GM12878 (cell line): Measurements from ENCODE around the gene DYNC2H1. TPM values are rescaled to one million over a fixed set of nuclear protein-coding genes. Genes with fewer than 3 reads are reported as not detected.

ENCODE experiments used
- ATAC-seq: fragments of 200-7000 bp; cut with Tn5 transposase; 3 replicates; pipeline ENCODE4 v1.9.1; 2020; ENCODE audit warnings: mild to moderate bottlenecking, moderate library complexity
- BruUV-seq: library from RNA; stranded (reverse); fragments of 400-500 nt; replicated peaks from 2 replicates; lab custom pipeline; 2021; lab: Mats Ljungman, UMichigan
- CTCF ChIA-PET: fragments of 300-600 bp; sonication (Branson Sonifier 250); formaldehyde crosslinking; extraction: SDS; loops from one replicate; lab custom pipeline; 2021; ENCODE audit warnings: inconsistent platforms; lab: Yijun Ruan, JAX
- POLR2A ChIA-PET: fragments of 350-600 bp; formaldehyde crosslinking; extraction: SDS; loops from one replicate; lab custom pipeline; 2021; ENCODE audit warnings: inconsistent platforms; lab: Charles Lee
- RAD21 ChIA-PET: fragments of 300-600 bp; sonication (Branson Sonifier 250); formaldehyde crosslinking; loops from one replicate; lab custom pipeline; 2023; ENCODE audit warnings: antibody characterized with exemption; ENCODE audit not compliant: unreplicated experiment; lab: Charles Lee
- SMC1A ChIA-PET: fragments of 300-600 bp; sonication (Branson Sonifier 250); formaldehyde crosslinking; loops from one replicate; lab custom pipeline; 2023; ENCODE audit not compliant: unreplicated experiment, uncharacterized antibody; lab: Charles Lee
- DNase-seq: peaks from one replicate; pipeline ENCODE4 v3.0.0-alpha.2; 2011; ENCODE audit warnings: low read depth, low spot score
- FAIRE-seq: peaks from 3 replicates; lab custom pipeline; 2011; peaks lifted over from hg19 to GRCh38; lab: Jason Lieb, UNC
- H2AFZ ChIP-seq: 2 replicates; pipeline ENCODE4 v1.6.0; 2011; ENCODE audit warnings: low read depth, low read length, control low read depth; ENCODE audit not compliant: control insufficient read depth
- H3K27ac ChIP-seq: 2 replicates; pipeline ENCODE4 v1.5.1; 2011; ENCODE audit warnings: control low read depth; ENCODE audit not compliant: control insufficient read depth, insufficient read depth
- H3K27me3 ChIP-seq, 2 experiments: replicated peaks in 1 of 2; 2 replicates each; pipeline versions ENCODE4 v1.6.0 to v1.6.1; 2011; ENCODE audit warnings: low read length in 1 of 2; ENCODE audit not compliant: control insufficient read depth in 2 of 2, insufficient read depth in 2 of 2
- H3K36me3 ChIP-seq, 2 experiments: 2 replicates each; pipeline ENCODE4 v1.5.1; 2011; ENCODE audit warnings: low read length in 1 of 2; ENCODE audit not compliant: control insufficient read depth in 2 of 2, insufficient read depth in 2 of 2
- H3K4me1 ChIP-seq: 2 replicates; pipeline ENCODE4 v1.6.1; 2011; ENCODE audit warnings: mild to moderate bottlenecking, low read length, moderate library complexity, mixed read lengths; ENCODE audit not compliant: control insufficient read depth, insufficient read depth
- H3K4me2 ChIP-seq: 2 replicates; pipeline ENCODE4 v1.6.0; 2011; ENCODE audit warnings: control low read depth; ENCODE audit not compliant: control insufficient read depth, insufficient read depth
- H3K4me3 ChIP-seq: fragments of 200-600 bp; sonication (generic); 2 replicates; pipeline ENCODE4 v1.5.1; 2016
- H3K79me2 ChIP-seq: 2 replicates; pipeline ENCODE4 v1.6.0; 2011; ENCODE audit warnings: low read length; ENCODE audit not compliant: control insufficient read depth, insufficient read depth
- H3K9ac ChIP-seq: 2 replicates; pipeline ENCODE4 v1.8.0; 2011; ENCODE audit warnings: low read length, control low read depth, mixed read lengths; ENCODE audit not compliant: control insufficient read depth, insufficient read depth
- H3K9me3 ChIP-seq: replicated peaks from 3 replicates; pipeline ENCODE4 v1.5.1; 2011; ENCODE audit warnings: mild to moderate bottlenecking, low read length; ENCODE audit not compliant: control insufficient read depth, insufficient read depth
- H4K20me1 ChIP-seq: 2 replicates; pipeline ENCODE4 v1.6.0; 2011; ENCODE audit not compliant: control insufficient read depth, insufficient read depth
- KDM1A ChIP-seq: fragments of 200-600 bp; sonication (generic); IDR thresholded peaks from 2 replicates; pipeline ENCODE4 v1.6.1; 2016; ENCODE audit warnings: borderline replicate concordance
- MEF2A ChIP-seq: IDR thresholded peaks from 2 replicates; pipeline ENCODE4 v1.6.1; 2011; ENCODE audit warnings: low read depth, mild to moderate bottlenecking, low read length, moderate library complexity; ENCODE audit not compliant: insufficient read depth
- NR2C2 ChIP-seq: IDR thresholded peaks from 2 replicates; pipeline ENCODE4 v1.6.1; 2011; ENCODE audit warnings: borderline replicate concordance, low read depth; ENCODE audit not compliant: control insufficient read depth, insufficient read length
- RAD21 ChIP-seq: IDR thresholded peaks from 2 replicates; pipeline ENCODE4 v1.6.1; 2011; ENCODE audit warnings: mild to moderate bottlenecking, low read depth, low read length, moderate library complexity; ENCODE audit not compliant: insufficient read depth
- RAD51 ChIP-seq: fragments of 450-650 bp; IDR thresholded peaks from 2 replicates; pipeline ENCODE4 v1.6.1; 2016; ENCODE audit warnings: moderate library complexity, mild to moderate bottlenecking, inconsistent platforms
- RB1 ChIP-seq: fragments of 450-650 bp; formaldehyde crosslinking; IDR thresholded peaks from 2 replicates; pipeline ENCODE4 v1.6.1; 2017; ENCODE audit warnings: mild to moderate bottlenecking, borderline replicate concordance
- RELA ChIP-seq: fragments of 450-650 bp; IDR thresholded peaks from 2 replicates; pipeline ENCODE4 v1.8.0; 2014; ENCODE audit warnings: borderline replicate concordance; ENCODE audit not compliant: partially characterized antibody
- REST ChIP-seq: IDR thresholded peaks from 2 replicates; pipeline ENCODE4 v1.6.1; 2012; ENCODE audit warnings: mild to moderate bottlenecking, low read depth, low read length
- TARDBP ChIP-seq: IDR thresholded peaks from 2 replicates; pipeline ENCODE4 v1.6.1; 2016; ENCODE audit warnings: borderline replicate concordance
- YY1 ChIP-seq: IDR thresholded peaks from 2 replicates; pipeline ENCODE4 v1.6.1; 2011; ENCODE audit warnings: low read depth, mild to moderate bottlenecking, low read length
- ZNF622 ChIP-seq: fragments of 450-650 bp; IDR thresholded peaks from 2 replicates; pipeline ENCODE4 v1.6.1; 2017; ENCODE audit warnings: mild to moderate bottlenecking, inconsistent platforms
- WGBS: methylation state at CpG from one replicate; pipeline ENCODE4 v1.1.6; 2016; ENCODE audit warnings: low lambda C conversion rate; ENCODE audit not compliant: insufficient replicate concordance, insufficient coverage; ENCODE audit errors: missing lambda C conversion rate; 5-methylcytosine and 5-hydroxymethylcytosine counted together
- in situ Hi-C: fragments of 300-500 bp; cut with MboI; formaldehyde crosslinking; loops from 9 replicates; pipeline ENCODE4 v1.14.3; 2018; ENCODE audit warnings: mixed read lengths
- intact Hi-C: fragments of 100-400 bp; cut with micrococcal nuclease; formaldehyde crosslinking; loops from one replicate; pipeline ENCODE4 v1.14.2; 2022; ENCODE audit not compliant: unreplicated experiment
- polyA plus RNA-seq, 11 experiments: library from polyadenylated mRNA; depleted of rRNA in 4 of 11; unstranded in 6 of 11; stranded (reverse) in 5 of 11; fragments of >200 nt; fragmentation: Nextera tagmentation in 4 of 11; fragmentation: Illumina TruSeq in 1 of 11; extraction: Ambion mirVana in 4 of 11; extraction: Trizol in 1 of 11; gene quantifications; 1 replicate in 1 of 11; 2 replicates in 10 of 11; pipeline versions ENCODE4 v1.2.1 to v1.2.3, GENCODE V29; 2011 to 2016; ENCODE audit warnings: inconsistent platforms in 2 of 11, missing spikeins in 2 of 11, low read depth in 1 of 11
- total RNA-seq, 4 experiments: library from RNA; depleted of rRNA in 3 of 4; stranded (reverse); fragments of >200 nt in 3 of 4; fragmentation: Illumina TruSeq in 1 of 4; extraction: Trizol in 1 of 4; gene quantifications; 2 replicates each; pipeline versions ENCODE4 v1.2.1 to v1.2.3, GENCODE V29; 2013 to 2021
- TF ChIP-seq, protein P1 (sequence below): IDR thresholded peaks from 2 replicates; pipeline ENCODE4 v1.6.1; 2011; ENCODE audit warnings: low read depth, mild to moderate bottlenecking, low read length, moderate library complexity, borderline replicate concordance; ENCODE audit errors: extremely low read depth

The DYNC2H1 gene
- total and polyA plus RNA-seq, 10 of the 15 experiments (the other 5 are each of a cell fraction or from before 2014, with no cell fraction given): 0.12 to 3.9 (median 0.23) TPM; not detected in 2

DNA sequence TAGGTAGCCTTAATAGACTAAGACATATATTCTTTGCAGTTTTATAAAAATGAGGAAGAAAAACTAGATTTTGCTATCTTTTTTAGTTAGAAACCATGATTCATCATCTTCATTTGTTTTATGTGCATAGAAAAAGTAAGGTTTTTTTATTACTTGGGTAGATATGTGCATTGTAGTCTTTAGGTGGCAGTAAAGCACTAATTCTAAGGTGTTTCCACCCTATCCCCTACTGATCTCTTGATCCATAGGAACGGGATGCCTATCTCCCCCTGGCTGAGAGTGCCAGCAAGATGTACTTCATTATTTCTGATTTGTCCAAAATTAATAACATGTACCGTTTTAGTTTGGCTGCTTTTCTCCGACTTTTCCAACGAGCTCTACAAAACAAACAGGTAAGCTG is 148.1 kb downstream of the DYNC2H1 start:
- no peaks in the 10 kb centered on the region for H3K4me1 ChIP-seq
- FAIRE-seq: no peak
- intact Hi-C loops: no loop called here
- in situ Hi-C loops: no loop called here
- 0 out of 2 replicates have a peak, but pooled peaks have one; percentile 9 for TF ChIP-seq RAD21
- TF ChIP-seq TARDBP: no peak
- H3K9me3 ChIP-seq: no peaks in the 10 kb centered on the region
- H3K79me2 ChIP-seq: no peaks in the 10 kb centered on the region
- no peak overlapping the region for H3K4me2 ChIP-seq
- ChIA-PET SMC1A (interaction anchor here (1.1 to 1.3 kb wide), 2 partner anchors 12 to 343 kb away, joined by 3 to 5 read pairs; no protein-coding TSS in a partner anchor), CTCF (interaction anchor here (0.8 to 1.2 kb wide), 2 partner anchors 12 to 344 kb away, joined by 3 read pairs; no protein-coding TSS in a partner anchor), RAD21 (interaction anchor here (1.5 kb wide), 1 partner anchor 339 kb away, joined by 3 read pairs; no protein-coding TSS in a partner anchor), POLR2A (no interaction called here)
- H4K20me1 ChIP-seq: no peaks in the 10 kb centered on the region
- H3K36me3 ChIP-seq: no peaks in the 10 kb centered on the region
- DNase-seq: no peak
- WGBS: 8% methylated on average over 4 of the region's 4 CpGs
- H3K9ac ChIP-seq: no peak overlapping the region
- H3K27me3 ChIP-seq: no peaks in the 10 kb centered on the region
- no peak overlapping the region for H3K4me3 ChIP-seq
- no TSS peak for BruUV-seq
- H2AFZ ChIP-seq: no peak overlapping the region
- no peak for ATAC-seq
- no peak overlapping the region for H3K27ac ChIP-seq

- no peak for FAIRE-seq
- POLR2A ChIA-PET: no interaction called here
- no TSS peak for BruUV-seq
- no peak overlapping the region for H2AFZ ChIP-seq
- WGBS: 45% methylated on average over 9 of the region's 9 CpGs
- ATAC-seq: no peak
- H3K9me3 ChIP-seq: no peaks in the 10 kb centered on the region
- H3K9ac ChIP-seq: no peak overlapping the region
- CTCF ChIA-PET: no interaction called here
- no peaks in the 10 kb centered on the region for H3K79me2 ChIP-seq
- no peak overlapping the region for H3K27ac ChIP-seq
- no peak overlapping the region for H3K4me3 ChIP-seq
- SMC1A ChIA-PET: no interaction called here
- in situ Hi-C loops: no loop called here
- intact Hi-C loops: no loop called here
- H3K36me3 ChIP-seq: no peaks in the 10 kb centered on the region
- DNase-seq: no peak
- H3K27me3 ChIP-seq: no peaks in the 10 kb centered on the region
- H4K20me1 ChIP-seq: no peaks in the 10 kb centered on the region
- H3K4me2 ChIP-seq: no peak overlapping the region
- H3K4me1 ChIP-seq: no peaks in the 10 kb centered on the region
- RAD21 ChIA-PET: no interaction called here
- TF ChIP-seq YY1 (no peak), RAD51 (no peak), REST (no peak), ZNF622 (no peak), NR2C2 (no peak), MEF2A (no peak), KDM1A (no peak), RAD21 (no peak), RB1 (no peak), RELA (no peak)
- TF ChIP-seq, protein P1, sequence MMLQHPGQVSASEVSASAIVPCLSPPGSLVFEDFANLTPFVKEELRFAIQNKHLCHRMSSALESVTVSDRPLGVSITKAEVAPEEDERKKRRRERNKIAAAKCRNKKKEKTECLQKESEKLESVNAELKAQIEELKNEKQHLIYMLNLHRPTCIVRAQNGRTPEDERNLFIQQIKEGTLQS: no peak
These were observed 157.1 kb downstream of the DYNC2H1 start for GRCh38 chr11:103266167-103266831.
